ENCODE measurements around the gene MEIS2.

- no peak for TF ChIP-seq CTCF (IDR thresholded peaks at IDR 0.05)
- no peak for TF ChIP-seq POLR2AphosphoS5 (IDR thresholded peaks at IDR 0.05)
- no peak for TF ChIP-seq POLR2A (IDR thresholded peaks at IDR 0.05)
- TF ChIP-seq EP300 (IDR thresholded peaks at IDR 0.05), result no peak
Measured at GRCh38 chr15:37121492-37121891, 21.1 kb upstream of the MEIS2 start.

Measured in suprapubic skin (tissue), 4 donors.